Keratinocyte (primary cell): ENCODE results near the gene EEF1G.
"Not testable (repeated sequence)": the region's sequence is repeated elsewhere in the genome, so short reads cannot be mapped to it uniquely, and the experiment has no call there.

Experiments
- CTCF ChIP-seq, 3 experiments: IDR thresholded peaks in 1 of 3; conservative IDR thresholded peaks in 1 of 3; optimal IDR thresholded peaks in 1 of 3; 2 replicates in 2 of 3; 3 replicates in 1 of 3; pipeline versions ENCODE3 to v1.5.1; 2011; ENCODE audit warnings: low read length in 3 of 3, mild to moderate bottlenecking in 3 of 3, moderate library complexity in 2 of 3, control low read depth in 1 of 3, inconsistent platforms in 1 of 3; ENCODE audit not compliant: insufficient read depth in 2 of 3; ENCODE audit errors: extremely low read depth in 1 of 3
- EZH2 ChIP-seq: IDR thresholded peaks from one replicate; pipeline ENCODE4 v1.6.1; 2012; ENCODE audit warnings: inconsistent platforms, mild to moderate bottlenecking, low read length, moderate library complexity

DNA sequence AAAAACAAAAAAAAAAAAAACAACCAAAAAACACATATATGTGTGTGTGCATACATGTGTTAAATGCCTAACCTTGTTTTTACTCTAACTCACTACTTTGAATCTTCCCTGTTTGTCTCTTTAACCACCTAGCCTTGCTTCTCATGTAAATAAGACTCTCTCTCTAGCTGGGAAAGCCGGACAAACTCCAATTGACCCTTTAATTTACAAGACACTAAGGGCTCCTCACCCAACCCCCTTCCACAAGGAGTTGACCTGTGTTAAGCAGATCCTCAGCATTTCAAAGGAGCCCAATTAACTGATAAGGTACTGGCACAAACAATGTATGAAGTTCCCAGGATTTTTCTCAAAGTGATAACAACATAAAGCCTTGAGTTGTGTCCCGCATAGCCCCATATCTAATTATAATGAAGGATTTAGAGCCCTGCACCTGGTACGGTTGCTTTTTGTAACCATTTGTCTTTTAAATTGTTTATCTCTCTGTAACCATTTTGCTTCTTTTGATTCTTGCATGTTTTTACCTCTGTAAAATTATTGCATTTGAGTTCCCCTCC lies 11.9 kb downstream of the EEF1G start:
- not testable (repeated sequence) for TF ChIP-seq CTCF (optimal IDR thresholded peaks at IDR 0.05 in 1 of 3, IDR thresholded peaks at IDR 0.05 in 1 of 3, conservative IDR thresholded peaks at IDR 0.05 in 1 of 3; ENCODE audit: extremely low read depth in 1 of 3, insufficient read depth in 2 of 3, low read length in 3 of 3); EZH2
